H1 (cell line): ENCODE results near the gene DNAJA3. TPM values are rescaled to one million over a fixed set of nuclear protein-coding genes. Genes with fewer than 3 reads are reported as not detected.
A peak's percentile ranks its signal among the peaks of the same experiment; 100 is the strongest.

Source experiments
- CEBPB ChIP-seq: IDR thresholded peaks from 2 replicates; pipeline ENCODE4 v1.6.1; 2012; ENCODE audit warnings: low read depth, low read length
- CHD1 ChIP-seq: IDR thresholded peaks from 2 replicates; pipeline ENCODE4 v1.6.1; 2012; ENCODE audit warnings: low read depth, low read length, improper control_type of control experiment
- CREB1 ChIP-seq: IDR thresholded peaks from 2 replicates; pipeline ENCODE4 v1.6.1; 2012; ENCODE audit warnings: inconsistent platforms
- CTCF ChIP-seq, 3 experiments: IDR thresholded peaks; 1 replicate in 2 of 3; 2 replicates in 1 of 3; pipeline versions ENCODE4 v1.5.1 to v1.6.1; 2011; ENCODE audit warnings: low read length in 3 of 3, mild to moderate bottlenecking in 3 of 3, inconsistent platforms in 2 of 3, low read depth in 1 of 3, moderate library complexity in 1 of 3; ENCODE audit not compliant: insufficient read depth in 1 of 3; ENCODE audit errors: control extremely low read depth in 1 of 3
- GABPA ChIP-seq: IDR thresholded peaks from 2 replicates; pipeline ENCODE4 v1.6.1; 2011; ENCODE audit warnings: mild to moderate bottlenecking, low read length, moderate library complexity, borderline replicate concordance; ENCODE audit not compliant: insufficient read depth
- HDAC6 ChIP-seq: IDR thresholded peaks from one replicate; pipeline ENCODE4 v1.7.1; 2012; ENCODE audit warnings: low read depth, mild to moderate bottlenecking, inconsistent platforms, low read length, moderate library complexity
- NANOG ChIP-seq: IDR thresholded peaks from 2 replicates; pipeline ENCODE4 v1.6.1; 2011; ENCODE audit warnings: low read length, low read depth, mild to moderate bottlenecking, inconsistent platforms; ENCODE audit not compliant: insufficient read depth, poor library complexity, severe bottlenecking
- PHF8 ChIP-seq: fragments of 200-600 bp; sonication (generic); conservative IDR thresholded peaks from 2 replicates; pipeline ENCODE4 v1.7.1; 2012; ENCODE audit warnings: low read depth, mild to moderate bottlenecking, inconsistent platforms, low read length, moderate library complexity
- RFX5 ChIP-seq: IDR thresholded peaks from 2 replicates; pipeline ENCODE4 v1.6.1; 2011; ENCODE audit warnings: low read depth, low read length, improper control_type of control experiment, borderline replicate concordance
- TBP ChIP-seq: IDR thresholded peaks from 2 replicates; pipeline ENCODE4 v1.6.1; 2011; ENCODE audit warnings: low read depth, low read length, improper control_type of control experiment
- polyA plus RNA-seq, 7 experiments: library from polyadenylated mRNA; depleted of rRNA in 3 of 7; stranded (reverse) in 5 of 7; unstranded in 2 of 7; fragments of >200 nt in 5 of 7; fragments of 200-250 nt in 2 of 7; gene quantifications; 1 replicate in 5 of 7; 2 replicates in 1 of 7; 4 replicates in 1 of 7; pipeline versions ENCODE4 v1.2.1 to v1.2.3, GENCODE V29; 2011 to 2013; ENCODE audit warnings: missing spikeins in 2 of 7, mixed read lengths in 2 of 7
- total RNA-seq: library from RNA; stranded (reverse); fragmentation: NEBNext Ultra II Directional; extraction: Animal tissue kit (Norgen Biotek cat#: 25700); gene quantifications from 2 replicates; pipeline ENCODE4 v1.2.1, GENCODE V29; 2021
- TF ChIP-seq, protein P1 (sequence below): IDR thresholded peaks from 2 replicates; pipeline ENCODE4 v1.6.1; 2012; ENCODE audit warnings: inconsistent platforms
- TF ChIP-seq, protein P2 (sequence below): IDR thresholded peaks from 2 replicates; pipeline ENCODE4 v1.6.1; 2012; ENCODE audit warnings: low read length, inconsistent platforms

The DNAJA3 gene
- total and polyA plus RNA-seq, 2 of the 8 experiments (the other 6 are each of a cell fraction or from before 2014, with no cell fraction given), result 37.3 to 59.1 TPM

DNA sequence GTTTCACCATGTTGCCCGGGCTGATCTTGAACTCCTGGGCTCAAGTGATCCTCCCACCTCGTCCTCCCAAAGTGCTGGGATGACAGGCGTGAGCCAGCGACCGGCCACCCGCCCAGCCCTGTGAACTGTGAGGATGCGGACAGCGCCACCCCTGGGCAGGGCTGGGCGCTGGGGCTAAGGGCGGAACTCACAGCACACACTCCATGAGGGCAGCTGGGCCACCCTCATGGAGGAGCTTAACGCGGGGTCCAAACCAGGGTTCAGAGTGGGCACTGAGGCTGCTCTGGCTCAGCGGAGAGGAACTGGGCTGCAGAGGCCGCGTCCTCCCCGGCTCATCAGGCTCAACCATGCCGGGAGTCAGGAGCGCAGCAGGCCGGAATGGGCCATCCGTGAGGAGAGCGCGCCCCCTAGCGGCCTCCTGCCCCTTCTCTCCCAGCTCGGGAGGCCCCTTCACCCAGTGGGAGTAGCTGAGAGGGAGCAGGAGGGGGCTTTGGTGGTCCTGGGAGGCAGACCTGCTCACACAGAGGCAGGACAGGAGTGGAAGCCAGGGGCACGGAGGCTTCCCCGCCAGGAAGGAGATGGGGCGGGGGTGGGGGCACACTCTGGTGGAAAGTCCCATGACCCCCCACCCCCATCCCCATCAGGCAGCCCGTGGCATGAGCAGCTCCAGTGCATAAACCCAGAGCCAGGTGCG is 23.1 kb upstream of the DNAJA3 start (continued):
- TF ChIP-seq, protein P1, sequence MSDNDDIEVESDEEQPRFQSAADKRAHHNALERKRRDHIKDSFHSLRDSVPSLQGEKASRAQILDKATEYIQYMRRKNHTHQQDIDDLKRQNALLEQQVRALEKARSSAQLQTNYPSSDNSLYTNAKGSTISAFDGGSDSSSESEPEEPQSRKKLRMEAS, result peak; percentile 42
- no peak for TF ChIP-seq RFX5
- TF ChIP-seq GABPA, result peak; percentile 78; the same call in 1 of the 2 replicates
- TF ChIP-seq, protein P2, sequence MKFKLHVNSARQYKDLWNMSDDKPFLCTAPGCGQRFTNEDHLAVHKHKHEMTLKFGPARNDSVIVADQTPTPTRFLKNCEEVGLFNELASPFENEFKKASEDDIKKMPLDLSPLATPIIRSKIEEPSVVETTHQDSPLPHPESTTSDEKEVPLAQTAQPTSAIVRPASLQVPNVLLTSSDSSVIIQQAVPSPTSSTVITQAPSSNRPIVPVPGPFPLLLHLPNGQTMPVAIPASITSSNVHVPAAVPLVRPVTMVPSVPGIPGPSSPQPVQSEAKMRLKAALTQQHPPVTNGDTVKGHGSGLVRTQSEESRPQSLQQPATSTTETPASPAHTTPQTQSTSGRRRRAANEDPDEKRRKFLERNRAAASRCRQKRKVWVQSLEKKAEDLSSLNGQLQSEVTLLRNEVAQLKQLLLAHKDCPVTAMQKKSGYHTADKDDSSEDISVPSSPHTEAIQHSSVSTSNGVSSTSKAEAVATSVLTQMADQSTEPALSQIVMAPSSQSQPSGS, result no peak
- TF ChIP-seq CTCF (IDR thresholded peaks at IDR 0.05; ENCODE audit: control extremely low read depth in 1 of 3, insufficient read depth in 1 of 3, low read depth in 1 of 3, low read length in 3 of 3), result peak; percentile 91 to 97 (median 91)
- no peak for TF ChIP-seq CHD1
- TF ChIP-seq CREB1, result 0 out of 2 replicates have a peak, but pooled peaks have one; percentile 5
- no peak for TF ChIP-seq PHF8
- no peak for TF ChIP-seq HDAC6
- no peak for TF ChIP-seq NANOG
- no peak for TF ChIP-seq TBP
- no peak for TF ChIP-seq CEBPB
